Measurements from ENCODE around the gene A2M. TPM values are rescaled to one million over a fixed set of nuclear protein-coding genes. Genes with fewer than 3 reads are reported as not detected.

Gene A2M
- total and polyA plus RNA-seq, 2 experiments from 2014 or later, result 0.92 TPM; not detected in 1

GRCh38 chr12:9098115-9098452 is 17.6 kb downstream of the A2M start:
- no peaks in the 10 kb centered on the region for H3K9me2 ChIP-seq (ENCODE audit: insufficient read depth)
- no peaks in the 10 kb centered on the region for H3K4me1 ChIP-seq (ENCODE audit: insufficient read depth)
- Mint-ChIP-seq H3K4me3 (no peak overlapping the region), H3K27me3 (ENCODE audit: insufficient read depth, low read depth, poor library complexity) (no peaks in the 10 kb centered on the region), H3K4me1 (peaks cover 2% of the 10 kb centered on the region; the same call in 1 of the 3 replicates), H3K9me3 (no peaks in the 10 kb centered on the region; the same call in 2 of the 3 replicates), H3K36me3 (ENCODE audit: low read depth) (no peaks in the 10 kb centered on the region), H3K27ac (no peak overlapping the region)
- H3K79me2 ChIP-seq (replicated peaks; ENCODE audit: insufficient read depth), result no peaks in the 10 kb centered on the region
- H3K4me3 ChIP-seq, result no peak overlapping the region
- no peak overlapping the region for H3K4me2 ChIP-seq
- no peak for DNase-seq (ENCODE audit: low spot score)
- H3F3A ChIP-seq (replicated peaks; ENCODE audit: low read depth), result no peaks in the 10 kb centered on the region
- no peak overlapping the region for H2AFZ ChIP-seq
- no peaks in the 10 kb centered on the region for H3K27me3 ChIP-seq (ENCODE audit: insufficient read depth)
- H3K36me3 ChIP-seq (ENCODE audit: insufficient read depth), result no peaks in the 10 kb centered on the region
- TF ChIP-seq ZNF331 (CRISPR knock-in tag; IDR thresholded peaks at IDR 0.05; ENCODE audit: low read depth) (no peak), EZH2 (IDR thresholded peaks at IDR 0.05; ENCODE audit: low read depth, unreplicated experiment) (no peak)
- no peak overlapping the region for H3K27ac ChIP-seq (ENCODE audit: low read depth)
- ATAC-seq, result no peak
- H4K20me1 ChIP-seq (replicated peaks; ENCODE audit: insufficient read depth), result no peaks in the 10 kb centered on the region

- DNase-seq (ENCODE audit: low spot score) (no peak), ATAC-seq (no peak)
- H3K27me3 Mint-ChIP-seq (ENCODE audit: insufficient read depth, low read depth, poor library complexity), result no peaks in the 10 kb centered on the region
- H3F3A ChIP-seq (replicated peaks; ENCODE audit: low read depth), result no peaks in the 10 kb centered on the region
- H3K36me3 Mint-ChIP-seq (ENCODE audit: low read depth), result no peaks in the 10 kb centered on the region
- H3K4me1 Mint-ChIP-seq, result peaks cover 7% of the 10 kb centered on the region; the same call in 2 of the 3 replicates
- no peak overlapping the region for H2AFZ ChIP-seq
- H3K4me1 ChIP-seq (ENCODE audit: insufficient read depth), result peaks cover 4% of the 10 kb centered on the region
- H3K4me2 ChIP-seq, result no peak overlapping the region
- H3K27ac Mint-ChIP-seq, result no peak overlapping the region
- no peaks in the 10 kb centered on the region; the same call in 2 of the 3 replicates for H3K9me3 Mint-ChIP-seq
- no peaks in the 10 kb centered on the region for H3K9me2 ChIP-seq (ENCODE audit: insufficient read depth)
- no peaks in the 10 kb centered on the region for H4K20me1 ChIP-seq (replicated peaks; ENCODE audit: insufficient read depth)
- H3K4me3 ChIP-seq, result no peak overlapping the region
- H3K36me3 ChIP-seq (ENCODE audit: insufficient read depth), result no peaks in the 10 kb centered on the region
- no peak overlapping the region for H3K4me3 Mint-ChIP-seq
- H3K79me2 ChIP-seq (replicated peaks; ENCODE audit: insufficient read depth), result no peaks in the 10 kb centered on the region
- H3K27me3 ChIP-seq (ENCODE audit: insufficient read depth), result no peaks in the 10 kb centered on the region
- H3K27ac ChIP-seq (ENCODE audit: low read depth), result no peak overlapping the region
- TF ChIP-seq CTCF (conservative IDR thresholded peaks at IDR 0.05; ENCODE audit: low read depth in 2 of 2), result no peak
- no peak for TF ChIP-seq STAT1 (IDR thresholded peaks at IDR 0.05; ENCODE audit: unreplicated experiment)
- TF ChIP-seq ZNF114 (CRISPR knock-in tag; IDR thresholded peaks at IDR 0.05), result no peak
- TF ChIP-seq ZNF331 (CRISPR knock-in tag; IDR thresholded peaks at IDR 0.05; ENCODE audit: low read depth), result no peak
- no peak for TF ChIP-seq ETS1 (IDR thresholded peaks at IDR 0.05)
- no peak for TF ChIP-seq POLR2AphosphoS5 (IDR thresholded peaks at IDR 0.05; ENCODE audit: low read depth)
- TF ChIP-seq JUNB (IDR thresholded peaks at IDR 0.05; ENCODE audit: unreplicated experiment), result no peak
- no peak for TF ChIP-seq EZH2phosphoT487 (IDR thresholded peaks at IDR 0.05; ENCODE audit: unreplicated experiment)
- no peak for TF ChIP-seq CREB1 (CRISPR knock-in tag; IDR thresholded peaks at IDR 0.05; ENCODE audit: low read depth)
- no peak for TF ChIP-seq NANOG (IDR thresholded peaks at IDR 0.05; ENCODE audit: borderline replicate concordance)
- no peak for TF ChIP-seq ZNF462 (CRISPR knock-in tag; IDR thresholded peaks at IDR 0.05)
- no peak for TF ChIP-seq EZH2 (IDR thresholded peaks at IDR 0.05; ENCODE audit: low read depth, unreplicated experiment)
These were observed 19.0 kb downstream of the A2M start for GRCh38 chr12:9096563-9097176.

All from GM23338 (cell line).